Effector memory CD4-positive, alpha-beta T cell (primary cell): ENCODE results near the gene OTOG.

Source experiments
- DNase-seq, 3 donors: peaks; one replicate each; pipeline ENCODE4 v3.0.0-alpha.2; 2020
- H3K27ac ChIP-seq: 2 replicates; pipeline ENCODE4 v1.7.0; 2013; ENCODE audit warnings: mild to moderate bottlenecking, low read length, moderate library complexity; ENCODE audit not compliant: insufficient read depth, poor library complexity, severe bottlenecking
- H3K27me3 ChIP-seq: replicated peaks from 2 replicates; pipeline ENCODE4 v1.7.0; 2013; ENCODE audit warnings: mild to moderate bottlenecking, low read length; ENCODE audit not compliant: insufficient read depth, control insufficient read depth, poor library complexity, severe bottlenecking
- H3K36me3 ChIP-seq: 2 replicates; pipeline ENCODE4 v1.7.0; 2013; ENCODE audit warnings: mild to moderate bottlenecking, low read length, moderate library complexity; ENCODE audit not compliant: control insufficient read depth, insufficient read depth
- H3K4me1 ChIP-seq: 2 replicates; pipeline ENCODE4 v1.7.0; 2013; ENCODE audit warnings: low read length, mild to moderate bottlenecking; ENCODE audit not compliant: control insufficient read depth, insufficient read depth, poor library complexity, severe bottlenecking
- H3K4me3 ChIP-seq: 2 replicates; pipeline ENCODE4 v1.7.0; 2013; ENCODE audit warnings: low read length, low read depth, mild to moderate bottlenecking; ENCODE audit not compliant: insufficient read depth, poor library complexity, severe bottlenecking
- H3K9me3 ChIP-seq: 2 replicates; pipeline ENCODE4 v1.7.0; 2013; ENCODE audit warnings: mild to moderate bottlenecking, low read length, moderate library complexity; ENCODE audit not compliant: control insufficient read depth

Gene OTOG

GRCh38 chr11:17571431-17572358 lies 24.6 kb downstream of the OTOG start:
- H3K9me3 ChIP-seq, result no peaks in the 10 kb centered on the region
- H3K27ac ChIP-seq, result no peak overlapping the region
- no peaks in the 10 kb centered on the region for H3K36me3 ChIP-seq
- DNase-seq, result no peak
- no peak overlapping the region for H3K4me3 ChIP-seq
- H3K4me1 ChIP-seq, result no peaks in the 10 kb centered on the region
- H3K27me3 ChIP-seq, result no peaks in the 10 kb centered on the region

GRCh38 chr11:17572359-17572690 lies 25.3 kb downstream of the OTOG start:
- no peaks in the 10 kb centered on the region for H3K36me3 ChIP-seq
- no peak overlapping the region for H3K4me3 ChIP-seq
- no peaks in the 10 kb centered on the region for H3K4me1 ChIP-seq
- H3K27me3 ChIP-seq, result no peaks in the 10 kb centered on the region
- no peak for DNase-seq
- no peaks in the 10 kb centered on the region for H3K9me3 ChIP-seq
- no peak overlapping the region for H3K27ac ChIP-seq

GRCh38 chr11:17572791-17573460 lies 25.9 kb downstream of the OTOG start:
- Histone ChIP-seq H3K4me3 (no peak overlapping the region), H3K4me1 (no peaks in the 10 kb centered on the region), H3K27me3 (no peaks in the 10 kb centered on the region), H3K27ac (no peak overlapping the region), H3K9me3 (no peaks in the 10 kb centered on the region), H3K36me3 (no peaks in the 10 kb centered on the region)
- no peak for DNase-seq

GRCh38 chr11:17573526-17573925 lies 26.5 kb downstream of the OTOG start:
- no peak for DNase-seq
- Histone ChIP-seq H3K4me1 (no peaks in the 10 kb centered on the region), H3K9me3 (no peaks in the 10 kb centered on the region), H3K36me3 (no peaks in the 10 kb centered on the region), H3K4me3 (no peak overlapping the region), H3K27ac (no peak overlapping the region), H3K27me3 (no peaks in the 10 kb centered on the region)

- H3K27me3 ChIP-seq, result no peaks in the 10 kb centered on the region
Observed at GRCh38 chr11:17574141-17575091, 27.4 kb downstream of the OTOG start.

GRCh38 chr11:17575431-17576425 lies 28.7 kb downstream of the OTOG start:
- Histone ChIP-seq H3K27ac (no peak overlapping the region), H3K4me3 (no peak overlapping the region), H3K36me3 (no peaks in the 10 kb centered on the region), H3K4me1 (no peaks in the 10 kb centered on the region), H3K27me3 (no peaks in the 10 kb centered on the region), H3K9me3 (no peaks in the 10 kb centered on the region)
- no peak for DNase-seq

More at GRCh38 chr11:17574141-17575091, 27.4 kb downstream of the OTOG start:
- no peak overlapping the region for H3K4me3 ChIP-seq
- no peaks in the 10 kb centered on the region for H3K4me1 ChIP-seq
- H3K9me3 ChIP-seq, result no peaks in the 10 kb centered on the region
- DNase-seq, result no peak
- no peaks in the 10 kb centered on the region for H3K36me3 ChIP-seq
- H3K27ac ChIP-seq, result no peak overlapping the region

GRCh38 chr11:17578296-17578695 lies 31.2 kb downstream of the OTOG start:
- Histone ChIP-seq H3K4me3 (no peak overlapping the region), H3K27me3 (no peaks in the 10 kb centered on the region), H3K27ac (no peak overlapping the region), H3K36me3 (no peaks in the 10 kb centered on the region), H3K9me3 (no peaks in the 10 kb centered on the region), H3K4me1 (no peaks in the 10 kb centered on the region)
- DNase-seq, result no peak

- H3K9me3 ChIP-seq, result no peaks in the 10 kb centered on the region
- DNase-seq, result no peak
- H3K4me1 ChIP-seq, result no peaks in the 10 kb centered on the region
- H3K27me3 ChIP-seq, result no peaks in the 10 kb centered on the region
- no peaks in the 10 kb centered on the region for H3K36me3 ChIP-seq
- no peak overlapping the region for H3K27ac ChIP-seq
- H3K4me3 ChIP-seq, result no peak overlapping the region
Observed at GRCh38 chr11:17578958-17579357, 31.9 kb downstream of the OTOG start.

GRCh38 chr11:17579451-17579850 lies 32.4 kb downstream of the OTOG start:
- Histone ChIP-seq H3K36me3 (no peaks in the 10 kb centered on the region), H3K27ac (no peak overlapping the region), H3K27me3 (no peaks in the 10 kb centered on the region), H3K4me3 (no peak overlapping the region), H3K4me1 (no peaks in the 10 kb centered on the region), H3K9me3 (no peaks in the 10 kb centered on the region)
- no peak for DNase-seq
